GM18861 (cell line): Measurements from ENCODE around the gene CRISP2.

ENCODE experiments used
- ATAC-seq: cut with Tn5 transposase; IDR thresholded peaks from one replicate; pipeline ENCODE4 v1.9.1; 2021; ENCODE audit not compliant: unreplicated experiment

Gene CRISP2

GRCh38 chr6:49662231-49662891, 51.0 kb downstream of the CRISP2 start:
- ATAC-seq: no peak

DNA sequence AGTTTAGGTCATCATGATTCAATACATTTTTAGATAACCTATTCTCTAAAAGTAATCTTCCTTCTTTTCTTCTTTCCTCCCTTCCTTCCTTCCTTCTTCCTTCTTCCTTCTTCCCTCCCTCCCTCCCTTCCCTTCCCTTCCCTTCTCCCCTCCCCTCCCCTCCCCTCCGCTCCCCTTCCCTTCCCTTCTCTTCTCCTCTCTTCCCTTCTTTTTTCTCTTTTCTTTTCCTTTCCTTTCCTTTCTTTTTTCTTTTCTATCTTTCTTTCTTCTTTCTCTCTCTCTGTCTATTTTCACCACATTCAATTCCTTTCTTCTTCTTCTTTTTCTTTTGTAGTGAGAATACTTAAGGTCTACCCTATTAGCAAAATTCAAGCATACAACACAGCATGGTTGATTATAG, 59.4 kb downstream of the CRISP2 start:
- no peak for ATAC-seq

- ATAC-seq: no peak
Measured at GRCh38 chr6:49653438-49653837, 59.9 kb downstream of the CRISP2 start.

GRCh38 chr6:49651239-49651638, 62.1 kb downstream of the CRISP2 start:
- ATAC-seq: no peak

DNA sequence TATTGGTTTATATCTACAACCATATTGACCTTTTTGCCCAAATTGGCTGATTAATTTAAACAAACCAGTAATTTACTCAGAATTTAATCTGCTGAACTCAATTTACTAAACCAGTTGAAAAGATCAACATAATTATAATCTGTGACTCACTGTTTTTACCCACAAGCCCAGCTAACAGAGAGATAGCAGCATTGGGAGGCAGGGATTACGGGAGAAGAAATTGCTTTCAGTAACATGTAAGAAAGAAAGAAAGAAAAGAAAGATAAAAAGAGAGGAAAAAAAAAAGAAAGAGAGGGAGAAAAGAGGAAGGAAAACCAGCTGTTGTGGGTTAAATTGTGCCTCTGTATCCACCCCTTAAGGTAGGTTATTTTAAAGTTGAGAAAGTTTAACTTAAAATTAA, 63.4 kb downstream of the CRISP2 start:
- ATAC-seq: no peak

DNA sequence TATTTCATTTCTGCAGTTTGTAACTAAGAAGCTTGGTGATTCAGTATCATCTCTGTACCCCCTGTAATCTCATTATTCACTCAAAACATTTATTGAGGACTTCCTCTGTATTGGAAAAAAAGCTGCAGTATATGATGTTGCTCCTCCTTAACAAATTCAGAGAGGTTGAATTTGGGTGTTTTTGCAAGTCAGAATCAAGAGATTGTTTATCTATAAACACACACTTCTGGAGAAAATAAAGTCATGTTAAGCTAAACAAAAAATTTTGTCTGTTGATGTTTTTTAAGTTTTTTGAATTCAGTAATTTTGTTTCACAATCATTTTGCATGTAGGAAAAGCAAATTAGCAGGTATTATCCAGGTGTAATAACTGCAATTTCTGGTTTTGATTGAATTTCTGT, 65.3 kb downstream of the CRISP2 start:
- ATAC-seq: no peak

DNA sequence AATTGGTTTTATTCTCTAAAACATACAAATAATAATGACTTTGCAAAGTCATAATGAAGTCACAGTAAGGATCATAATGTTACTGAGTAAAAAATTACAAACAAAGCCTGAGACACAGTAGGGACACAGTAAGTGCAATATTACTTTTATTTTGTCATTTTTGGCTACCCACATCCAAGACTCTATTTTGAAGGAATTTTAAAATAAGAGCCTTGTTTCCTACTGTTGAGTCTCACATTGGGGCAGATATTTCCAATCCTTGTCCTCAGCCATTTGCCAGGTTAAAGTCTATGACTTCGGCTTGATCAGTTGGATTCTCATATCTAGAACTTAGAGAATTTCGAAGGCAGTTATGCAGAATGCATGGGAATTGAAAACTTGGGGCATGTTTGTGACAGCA, 65.9 kb downstream of the CRISP2 start:
- no peak for ATAC-seq

DNA sequence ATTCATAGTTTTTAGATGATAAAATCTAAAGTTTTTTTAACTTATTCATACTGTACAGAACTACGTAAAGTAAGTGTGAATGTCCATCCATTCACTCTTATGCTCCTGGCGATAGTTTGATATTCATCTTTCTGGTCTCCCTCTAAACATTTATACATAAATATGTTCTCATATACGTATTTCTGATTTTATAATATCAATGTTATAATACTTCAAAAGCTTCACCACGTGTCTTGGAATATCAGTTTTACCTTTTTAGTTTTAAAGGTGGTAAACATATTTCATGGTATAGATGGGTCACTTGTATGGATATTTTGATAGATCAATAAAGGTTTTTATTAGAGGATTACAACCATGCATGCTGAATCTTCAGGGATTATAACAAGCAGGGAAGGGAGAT, 66.4 kb downstream of the CRISP2 start:
- no peak for ATAC-seq

- ATAC-seq: no peak
Measured at GRCh38 chr6:49646130-49646824, 67.1 kb downstream of the CRISP2 start.

GRCh38 chr6:49645139-49645538, 68.2 kb downstream of the CRISP2 start:
- no peak for ATAC-seq
